Breast epithelium (tissue), 3 donors: ENCODE results near the gene HMGXB3.

Experiments used
- POLR2A ChIP-seq: fragments of 450-650 bp; IDR thresholded peaks from one replicate; pipeline ENCODE4 v1.6.1; 2016; ENCODE audit warnings: antibody characterized with exemption, mild to moderate bottlenecking, moderate library complexity
- POLR2AphosphoS5 ChIP-seq, 3 donors: sonication (generic); formaldehyde crosslinking; IDR thresholded peaks; one replicate each; pipeline ENCODE4 v1.6.1; 2017; ENCODE audit warnings: antibody characterized with exemption in 3 of 3
- TF ChIP-seq, protein P1 (sequence below), 3 donors: fragments of 450-650 bp; IDR thresholded peaks; one replicate each; pipeline ENCODE4 v1.5.1; 2016 to 2017; ENCODE audit warnings: antibody characterized with exemption in 3 of 3, mild to moderate bottlenecking in 3 of 3, moderate library complexity in 3 of 3

DNA sequence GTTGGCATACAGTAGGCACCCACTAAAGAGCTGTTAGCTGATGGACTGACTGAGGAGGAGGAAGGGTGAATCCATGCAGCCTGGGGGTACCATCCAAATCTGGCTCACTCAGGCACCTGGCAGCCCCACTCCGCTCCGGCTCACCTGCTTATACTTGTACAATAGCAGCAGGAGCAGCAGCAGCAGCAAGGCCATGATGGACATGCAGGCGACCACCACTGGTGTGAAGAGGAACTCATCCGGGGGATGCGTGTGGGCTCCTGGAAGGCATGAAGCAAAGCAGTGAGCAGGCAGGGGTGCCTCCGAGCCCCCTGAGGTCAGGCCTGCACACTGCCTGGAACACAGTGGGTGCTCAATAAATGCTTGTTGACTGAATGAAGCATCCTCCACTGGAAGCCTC is 67.5 kb downstream of the HMGXB3 start:
- TF ChIP-seq, protein P1, sequence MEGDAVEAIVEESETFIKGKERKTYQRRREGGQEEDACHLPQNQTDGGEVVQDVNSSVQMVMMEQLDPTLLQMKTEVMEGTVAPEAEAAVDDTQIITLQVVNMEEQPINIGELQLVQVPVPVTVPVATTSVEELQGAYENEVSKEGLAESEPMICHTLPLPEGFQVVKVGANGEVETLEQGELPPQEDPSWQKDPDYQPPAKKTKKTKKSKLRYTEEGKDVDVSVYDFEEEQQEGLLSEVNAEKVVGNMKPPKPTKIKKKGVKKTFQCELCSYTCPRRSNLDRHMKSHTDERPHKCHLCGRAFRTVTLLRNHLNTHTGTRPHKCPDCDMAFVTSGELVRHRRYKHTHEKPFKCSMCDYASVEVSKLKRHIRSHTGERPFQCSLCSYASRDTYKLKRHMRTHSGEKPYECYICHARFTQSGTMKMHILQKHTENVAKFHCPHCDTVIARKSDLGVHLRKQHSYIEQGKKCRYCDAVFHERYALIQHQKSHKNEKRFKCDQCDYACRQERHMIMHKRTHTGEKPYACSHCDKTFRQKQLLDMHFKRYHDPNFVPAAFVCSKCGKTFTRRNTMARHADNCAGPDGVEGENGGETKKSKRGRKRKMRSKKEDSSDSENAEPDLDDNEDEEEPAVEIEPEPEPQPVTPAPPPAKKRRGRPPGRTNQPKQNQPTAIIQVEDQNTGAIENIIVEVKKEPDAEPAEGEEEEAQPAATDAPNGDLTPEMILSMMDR (IDR thresholded peaks at IDR 0.05), result no peak
- TF ChIP-seq POLR2A, result no peak
- no peak for TF ChIP-seq POLR2AphosphoS5 (IDR thresholded peaks at IDR 0.05)
